DOHH2 (cell line): ENCODE measurements around the gene FASTK.

Source experiments
- CTCF ChIP-seq: fragments of 200-600 bp; sonication (generic); IDR thresholded peaks from one replicate; pipeline ENCODE4 v1.5.1; 2014; ENCODE audit warnings: antibody characterized with exemption, mild to moderate bottlenecking, low read depth, low read length; ENCODE audit not compliant: poor library complexity, severe bottlenecking
- EZH2phosphoT487 ChIP-seq: fragments of 200-600 bp; sonication (generic); IDR thresholded peaks from 2 replicates; pipeline ENCODE4 v1.6.1; 2017; ENCODE audit warnings: borderline replicate concordance, mild to moderate bottlenecking, antibody characterized with exemption, low read length, moderate library complexity, mixed read lengths

- TF ChIP-seq CTCF (no peak), EZH2phosphoT487 (no peak)
These were observed 15.1 kb downstream of the FASTK start for GRCh38 chr7:151065516-151065915.
